Measurements from ENCODE around the gene ARHGEF1. TPM values are rescaled to one million over a fixed set of nuclear protein-coding genes. Genes with fewer than 3 reads are reported as not detected.

The ARHGEF1 gene
- total RNA-seq, 1 donor from 2014 or later = 197 TPM

DNA sequence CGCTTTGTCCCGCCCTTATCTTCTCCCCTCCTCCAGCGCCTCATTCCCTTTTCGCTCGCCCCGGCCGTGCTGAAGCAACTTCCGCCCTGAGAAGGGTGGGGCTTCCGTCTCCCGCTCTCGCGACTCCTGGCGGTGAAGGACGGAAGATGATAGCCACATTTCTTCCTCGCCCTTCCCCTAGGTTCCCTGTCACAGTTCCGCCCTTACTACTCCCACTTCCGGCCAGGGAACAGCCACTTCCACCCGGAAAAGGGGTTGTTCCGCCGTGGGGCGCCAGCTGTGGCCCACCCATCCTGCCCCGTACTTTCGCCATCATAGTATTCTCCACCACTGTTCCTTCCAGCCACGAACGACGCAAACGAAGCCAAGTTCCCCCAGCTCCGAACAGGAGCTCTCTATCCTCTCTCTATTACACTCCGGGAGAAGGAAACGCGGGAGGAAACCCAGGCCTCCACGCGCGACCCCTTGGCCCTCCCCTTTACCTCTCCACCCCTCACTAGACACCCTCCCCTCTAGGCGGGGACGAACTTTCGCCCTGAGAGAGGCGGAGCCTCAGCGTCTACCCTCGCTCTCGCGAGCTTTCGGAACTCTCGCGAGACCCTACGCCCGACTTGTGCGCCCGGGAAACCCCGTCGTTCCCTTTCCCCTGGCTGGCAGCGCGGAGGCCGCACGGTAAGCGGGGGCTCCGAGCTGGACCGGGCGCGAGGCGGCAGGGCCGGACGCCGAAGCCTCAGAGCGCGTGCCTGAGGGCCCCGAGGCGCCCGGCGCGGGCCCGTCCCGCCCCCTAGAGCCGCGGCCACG, 23.2 kb upstream of the ARHGEF1 start, which contains the start of gene RPS19:
Gene RPS19 (plus strand): TSS at position 638 of the 801 bp plus-strand sequence. CDS start 520 bp downstream, outside the sequence.
- Histone ChIP-seq H3K4me3 (peak within 1 kb of the TSS; percentile 92), H3K4me1 (peaks cover 37% of the 10 kb centered on the region), H3K36me3 (peaks cover 38% of the 10 kb centered on the region), H3K27ac (peak within 1 kb of the TSS; percentile 92), H3K9me3 (no peaks in the 10 kb centered on the region), H3K27me3 (no peaks in the 10 kb centered on the region)
- TF ChIP-seq, protein P1, sequence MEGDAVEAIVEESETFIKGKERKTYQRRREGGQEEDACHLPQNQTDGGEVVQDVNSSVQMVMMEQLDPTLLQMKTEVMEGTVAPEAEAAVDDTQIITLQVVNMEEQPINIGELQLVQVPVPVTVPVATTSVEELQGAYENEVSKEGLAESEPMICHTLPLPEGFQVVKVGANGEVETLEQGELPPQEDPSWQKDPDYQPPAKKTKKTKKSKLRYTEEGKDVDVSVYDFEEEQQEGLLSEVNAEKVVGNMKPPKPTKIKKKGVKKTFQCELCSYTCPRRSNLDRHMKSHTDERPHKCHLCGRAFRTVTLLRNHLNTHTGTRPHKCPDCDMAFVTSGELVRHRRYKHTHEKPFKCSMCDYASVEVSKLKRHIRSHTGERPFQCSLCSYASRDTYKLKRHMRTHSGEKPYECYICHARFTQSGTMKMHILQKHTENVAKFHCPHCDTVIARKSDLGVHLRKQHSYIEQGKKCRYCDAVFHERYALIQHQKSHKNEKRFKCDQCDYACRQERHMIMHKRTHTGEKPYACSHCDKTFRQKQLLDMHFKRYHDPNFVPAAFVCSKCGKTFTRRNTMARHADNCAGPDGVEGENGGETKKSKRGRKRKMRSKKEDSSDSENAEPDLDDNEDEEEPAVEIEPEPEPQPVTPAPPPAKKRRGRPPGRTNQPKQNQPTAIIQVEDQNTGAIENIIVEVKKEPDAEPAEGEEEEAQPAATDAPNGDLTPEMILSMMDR (IDR thresholded peaks at IDR 0.05) = peak; percentile 67
- DNase-seq (peak; percentile 99), ATAC-seq (peak; percentile 93)
- intact Hi-C loops (cut with DNase I) = loop anchor here (10.0 kb wide), 1 partner anchor 75 kb away; no protein-coding TSS in a partner anchor

DNA sequence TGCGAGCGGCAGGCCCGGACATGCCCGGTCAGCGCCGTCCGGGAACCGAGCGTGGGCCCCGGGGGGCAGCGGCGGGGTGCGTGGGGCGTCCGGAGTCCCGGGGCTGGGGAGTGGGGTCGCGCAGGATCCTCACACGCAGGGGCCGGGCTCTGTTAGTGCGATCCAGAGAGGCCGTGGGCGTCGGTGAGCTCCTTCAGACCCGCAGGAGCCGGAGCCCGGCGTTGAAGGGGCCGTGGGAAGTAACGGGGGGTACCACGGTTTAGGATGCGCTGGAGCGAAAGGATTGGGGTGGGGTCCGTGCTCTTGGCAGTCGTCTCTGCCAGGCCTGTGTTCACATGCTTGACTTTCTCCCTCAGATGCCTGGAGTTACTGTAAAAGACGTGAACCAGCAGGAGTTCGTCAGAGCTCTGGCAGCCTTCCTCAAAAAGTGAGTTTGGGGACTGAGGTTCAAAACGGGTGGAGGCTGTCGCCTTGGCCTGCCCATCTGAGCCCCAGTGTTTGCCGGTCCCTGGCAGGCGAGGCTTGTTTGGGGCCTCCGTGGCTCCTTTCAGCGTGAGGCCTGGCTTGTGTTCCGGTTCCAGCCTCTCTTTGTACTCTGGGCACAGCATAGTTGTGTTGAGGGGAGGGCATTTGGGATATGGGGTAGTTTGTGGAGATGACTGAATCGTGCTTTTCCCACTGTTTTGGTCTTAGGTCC, 22.4 kb upstream of the ARHGEF1 start:
- Histone ChIP-seq H3K27me3 (no peaks in the 10 kb centered on the region), H3K4me3 (peak overlapping the region; percentile 92), H3K27ac (peak overlapping the region; percentile 92), H3K36me3 (peaks cover 45% of the 10 kb centered on the region), H3K4me1 (peaks cover 41% of the 10 kb centered on the region), H3K9me3 (no peaks in the 10 kb centered on the region)
- ATAC-seq = no peak
- intact Hi-C loops (cut with DNase I) = loop anchor here (10.0 kb wide), 1 partner anchor 74 kb away; no protein-coding TSS in a partner anchor
- DNase-seq = no peak
- TF ChIP-seq, protein P1 (IDR thresholded peaks at IDR 0.05) = no peak

DNA sequence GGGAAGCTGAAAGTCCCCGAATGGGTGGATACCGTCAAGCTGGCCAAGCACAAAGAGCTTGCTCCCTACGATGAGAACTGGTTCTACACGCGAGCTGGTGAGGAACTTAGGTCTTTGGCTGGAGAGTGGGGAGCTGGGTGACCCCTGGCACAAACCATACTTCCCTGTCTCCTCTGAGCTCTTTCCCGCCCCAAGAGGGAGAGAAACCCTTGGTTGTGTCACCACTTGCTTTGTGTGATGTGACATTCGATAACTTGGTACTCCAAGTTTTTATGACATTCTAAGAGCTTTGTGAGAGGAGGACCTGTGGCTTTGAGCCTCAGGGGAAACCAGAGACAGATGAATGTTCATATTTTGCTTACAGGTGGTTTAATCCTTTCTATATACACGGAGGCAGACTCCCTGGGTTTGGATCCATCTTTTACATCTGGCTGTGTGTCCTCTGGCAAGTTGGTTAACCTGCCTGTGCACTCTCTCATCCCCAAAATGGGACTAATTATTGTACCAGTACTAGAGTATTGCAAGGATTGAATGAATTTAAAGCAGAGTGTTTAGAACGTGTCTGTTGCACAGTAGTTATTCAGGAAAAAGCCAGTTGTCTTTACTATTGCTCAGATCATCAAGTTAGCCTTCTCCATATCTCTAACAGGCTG, 21.7 kb upstream of the ARHGEF1 start:
- Histone ChIP-seq H3K27me3 (no peaks in the 10 kb centered on the region), H3K4me3 (peak overlapping the region; percentile 92), H3K9me3 (no peaks in the 10 kb centered on the region), H3K4me1 (peaks cover 41% of the 10 kb centered on the region), H3K27ac (peak overlapping the region; percentile 92), H3K36me3 (peaks cover 52% of the 10 kb centered on the region)
- no peak for DNase-seq
- intact Hi-C loops (cut with DNase I) = loop anchor here (10.0 kb wide), 1 partner anchor 74 kb away; no protein-coding TSS in a partner anchor
- ATAC-seq = no peak
- TF ChIP-seq, protein P1 (IDR thresholded peaks at IDR 0.05) = no peak

DNA sequence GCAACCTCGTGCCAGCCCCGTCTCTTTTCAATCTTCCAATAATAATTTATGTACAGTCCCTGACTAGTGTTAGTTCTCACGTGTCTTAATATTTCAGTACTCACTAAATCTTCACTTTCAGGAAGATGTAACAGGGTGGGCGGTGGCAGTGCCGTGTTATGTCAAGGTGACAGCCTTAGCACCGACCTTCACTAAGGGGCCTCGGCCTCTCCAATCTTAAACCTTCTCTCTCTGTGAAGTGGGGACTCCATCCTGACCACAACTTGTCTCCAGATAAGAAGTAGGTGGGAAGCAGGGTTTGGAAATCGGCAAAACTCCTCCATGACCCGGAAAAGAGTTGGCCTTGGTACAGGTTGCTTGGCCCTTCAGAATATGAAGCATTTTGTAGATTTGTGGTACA, 21.1 kb upstream of the ARHGEF1 start:
- peak overlapping the region; percentile 92 for H3K4me3 ChIP-seq
- intact Hi-C loops (cut with DNase I) = loop anchor here (10.0 kb wide), 1 partner anchor 73 kb away; no protein-coding TSS in a partner anchor
- H3K9me3 ChIP-seq = no peaks in the 10 kb centered on the region
- TF ChIP-seq, protein P1 (IDR thresholded peaks at IDR 0.05) = no peak
- peaks cover 57% of the 10 kb centered on the region for H3K36me3 ChIP-seq
- H3K27ac ChIP-seq = no peak overlapping the region
- no peak for ATAC-seq
- peaks cover 41% of the 10 kb centered on the region for H3K4me1 ChIP-seq
- no peak for DNase-seq
- H3K27me3 ChIP-seq = no peaks in the 10 kb centered on the region

DNA sequence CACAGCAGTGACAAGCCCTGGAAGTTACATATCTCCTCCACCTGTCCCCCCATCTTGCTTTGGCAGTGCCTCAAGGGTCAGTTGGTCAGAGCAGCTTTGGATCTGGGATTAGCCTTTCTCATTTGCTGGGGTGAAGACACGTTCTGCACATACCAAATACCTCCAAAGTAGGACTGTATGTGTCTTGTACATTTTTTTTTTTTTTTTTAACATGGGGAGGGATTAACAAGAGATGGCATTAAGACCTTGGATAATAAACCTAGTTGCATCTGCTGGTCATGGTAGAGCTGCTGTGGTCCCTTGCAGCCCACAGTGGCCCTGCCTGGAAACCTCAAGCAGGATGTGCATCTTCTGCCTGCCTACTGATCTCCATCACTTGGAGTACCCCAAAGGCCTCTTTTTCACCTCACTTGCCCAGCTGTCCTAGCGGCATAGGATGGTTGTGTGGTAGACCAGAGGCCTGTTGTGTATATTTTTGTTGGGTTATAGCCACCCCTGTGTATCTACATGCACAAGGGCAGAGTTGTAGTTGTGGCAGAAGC, 20.5 kb upstream of the ARHGEF1 start:
- intact Hi-C loops (cut with DNase I) = loop anchor here (10.0 kb wide), 1 partner anchor 72 kb away; no protein-coding TSS in a partner anchor
- Histone ChIP-seq H3K27ac (no peak overlapping the region), H3K4me3 (peak overlapping the region; percentile 92), H3K9me3 (no peaks in the 10 kb centered on the region), H3K4me1 (peaks cover 48% of the 10 kb centered on the region), H3K27me3 (no peaks in the 10 kb centered on the region), H3K36me3 (peaks cover 64% of the 10 kb centered on the region)
- ATAC-seq (no peak), DNase-seq (no peak)
- TF ChIP-seq, protein P1 (IDR thresholded peaks at IDR 0.05) = no peak

All from upper lobe of right lung (tissue), 1 donor.